ENCODE data around the gene XK.

DNA sequence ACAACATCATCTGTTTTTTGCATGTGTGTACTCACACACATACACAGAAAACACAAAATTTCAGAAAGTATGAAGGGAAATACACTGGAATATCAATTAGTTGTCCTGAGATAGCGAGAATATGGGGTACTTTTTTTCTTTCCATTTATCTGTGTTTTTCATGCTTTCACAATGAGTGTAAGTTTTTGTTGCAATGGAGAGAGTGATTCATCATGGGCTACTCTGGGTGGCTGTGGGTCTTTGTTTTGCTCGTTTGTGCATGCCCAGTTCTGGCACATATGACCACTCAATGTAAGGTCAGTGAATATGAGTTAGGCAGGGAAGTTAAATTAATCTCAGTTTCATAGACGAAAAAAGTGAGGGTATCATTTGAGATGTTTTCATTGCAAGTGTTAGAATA is 26.9 kb downstream of the XK start:
- TF ChIP-seq POLR2A (IDR thresholded peaks at IDR 0.05; ENCODE audit: low read length) (no peak), GATA1 (IDR thresholded peaks at IDR 0.05; ENCODE audit: low read depth, low read length) (no peak)
